Body of pancreas (tissue), 4 donors: ENCODE measurements around the gene DHRS7C. TPM values are rescaled to one million over a fixed set of nuclear protein-coding genes. Genes with fewer than 3 reads are reported as not detected.

ENCODE experiments used
- ATAC-seq: fragments of 150-250 bp; one replicate; pipeline ENCODE4 v1.9.1; 2016
- DNase-seq, 4 donors: peaks; one replicate each; pipeline ENCODE4 v3.0.0-alpha.2; 2019
- H3K27ac ChIP-seq, 4 donors: fragments of 200-600 bp; sonication (generic); 1 replicate in 3 of 4; 2 replicates in 1 of 4; pipeline versions ENCODE4 v1.5.1 to v1.6.1; 2016 to 2019; ENCODE audit warnings: mild to moderate bottlenecking in 1 of 4, mixed read lengths in 1 of 4, moderate library complexity in 1 of 4
- H3K27me3 ChIP-seq, 2 donors: fragments of 200-600 bp; sonication (generic); one replicate each; pipeline ENCODE4 v1.6.0; 2016; ENCODE audit warnings: mild to moderate bottlenecking in 1 of 2
- H3K36me3 ChIP-seq, 2 donors: fragments of 200-600 bp; sonication (generic); replicated peaks in 1 of 2; 2 replicates each; pipeline ENCODE4 v1.5.1; 2016; ENCODE audit warnings: low read depth in 2 of 2; ENCODE audit not compliant: insufficient read depth in 1 of 2
- H3K4me1 ChIP-seq: fragments of 200-600 bp; sonication (generic); one replicate; pipeline ENCODE4 v1.6.0; 2016
- H3K4me3 ChIP-seq, 2 donors: fragments of 200-600 bp; sonication (generic); 1 replicate in 1 of 2; 2 replicates in 1 of 2; pipeline ENCODE4 v1.5.1; 2016 to 2019
- H3K9me3 ChIP-seq, 3 donors: fragments of 200-600 bp; sonication (generic); 1 replicate in 2 of 3; 2 replicates in 1 of 3; pipeline ENCODE4 v1.5.1; 2016
- CTCF ChIP-seq, 7 experiments: fragments of 450-650 bp in 4 of 7; fragments of 200-600 bp in 3 of 7; sonication (generic) in 3 of 7; IDR thresholded peaks; one replicate each; pipeline ENCODE4 v1.5.1; 2016 to 2019; ENCODE audit warnings: antibody characterized with exemption in 7 of 7
- POLR2A ChIP-seq, 3 donors: fragments of 450-650 bp; IDR thresholded peaks; one replicate each; pipeline ENCODE4 v1.6.1; 2016; ENCODE audit warnings: antibody characterized with exemption in 3 of 3, mild to moderate bottlenecking in 2 of 3
- WGBS, 2 donors: methylation state at CpG; one replicate each; pipeline ENCODE4 v1.1.5; 2017; 5-methylcytosine and 5-hydroxymethylcytosine counted together
- intact Hi-C: fragments of 100-400 bp; cut with DNase I; formaldehyde crosslinking; loops from one replicate; pipeline ENCODE4 v1.15.1; 2023
- total RNA-seq, 2 donors: library from RNA; depleted of rRNA; stranded (reverse); fragments of >200 nt; gene quantifications; one replicate each; pipeline ENCODE4 v1.1.0, GENCODE V29; 2016

DHRS7C gene
- total RNA-seq, 2 donors from 2014 or later, result not detected

GRCh38 chr17:9802697-9803096 lies 11.3 kb upstream of the DHRS7C start:
- H3K36me3 ChIP-seq, result no peaks in the 10 kb centered on the region
- WGBS, 2 donors, result 37 to 43% methylated on average over 4 of the region's 4 CpGs

GRCh38 chr17:9802294-9802693 lies 10.9 kb upstream of the DHRS7C start:
- Histone ChIP-seq H3K27me3 (no peaks in the 10 kb centered on the region), H3K9me3 (no peaks in the 10 kb centered on the region), H3K4me3 (no peak overlapping the region), H3K36me3 (no peaks in the 10 kb centered on the region), H3K27ac (no peak overlapping the region), H3K4me1 (peaks cover 4% of the 10 kb centered on the region)
- ATAC-seq (no peak), DNase-seq (no peak)
- TF ChIP-seq POLR2A (IDR thresholded peaks at IDR 0.05), result no peak
- TF ChIP-seq CTCF (IDR thresholded peaks at IDR 0.05), result no peak
- intact Hi-C loops, result no loop called here
- WGBS, 2 donors, result 74 to 92% methylated on average over 2 to 13 of the region's 13 CpGs

More at GRCh38 chr17:9802697-9803096, 11.3 kb upstream of the DHRS7C start:
- TF ChIP-seq POLR2A (IDR thresholded peaks at IDR 0.05), result no peak
- no peak for TF ChIP-seq CTCF (IDR thresholded peaks at IDR 0.05)
- Histone ChIP-seq H3K4me3 (no peak overlapping the region), H3K27me3 (no peaks in the 10 kb centered on the region), H3K27ac (no peak overlapping the region), H3K4me1 (peaks cover 4% of the 10 kb centered on the region), H3K9me3 (no peaks in the 10 kb centered on the region)
- intact Hi-C loops, result no loop called here
- ATAC-seq, result no peak
- no peak for DNase-seq

- Histone ChIP-seq H3K27ac (no peak overlapping the region), H3K4me3 (no peak overlapping the region), H3K9me3 (no peaks in the 10 kb centered on the region), H3K27me3 (no peaks in the 10 kb centered on the region), H3K36me3 (no peaks in the 10 kb centered on the region), H3K4me1 (peaks cover 4% of the 10 kb centered on the region)
- intact Hi-C loops, result no loop called here
- DNase-seq, result no peak
- no peak for ATAC-seq
- TF ChIP-seq POLR2A (IDR thresholded peaks at IDR 0.05) (no peak), CTCF (IDR thresholded peaks at IDR 0.05) (no peak)
- WGBS, 2 donors, result 36 to 39% methylated on average over 2 of the region's 2 CpGs
Observed at GRCh38 chr17:9801505-9801904, 10.1 kb upstream of the DHRS7C start.

GRCh38 chr17:9798724-9799123 lies 7.3 kb upstream of the DHRS7C start:
- H3K27me3 ChIP-seq, result no peaks in the 10 kb centered on the region
- H3K9me3 ChIP-seq, result no peaks in the 10 kb centered on the region
- peaks cover 4% of the 10 kb centered on the region for H3K4me1 ChIP-seq
- H3K27ac ChIP-seq, result no peak overlapping the region
- DNase-seq (no peak), ATAC-seq (no peak)
- 61 to 63% methylated on average over 7 of the region's 7 CpGs for WGBS, 2 donors
- H3K4me3 ChIP-seq, result no peak overlapping the region
- intact Hi-C loops, result no loop called here
- no peak for TF ChIP-seq CTCF (IDR thresholded peaks at IDR 0.05)
- TF ChIP-seq POLR2A (IDR thresholded peaks at IDR 0.05), result no peak
- H3K36me3 ChIP-seq, result no peaks in the 10 kb centered on the region

GRCh38 chr17:9798008-9798407 lies 6.6 kb upstream of the DHRS7C start:
- Histone ChIP-seq H3K27me3 (no peaks in the 10 kb centered on the region), H3K36me3 (no peaks in the 10 kb centered on the region), H3K27ac (no peak overlapping the region), H3K9me3 (no peaks in the 10 kb centered on the region), H3K4me1 (peaks cover 4% of the 10 kb centered on the region), H3K4me3 (no peak overlapping the region)
- intact Hi-C loops, result no loop called here
- DNase-seq (no peak), ATAC-seq (no peak)
- TF ChIP-seq CTCF (IDR thresholded peaks at IDR 0.05) (no peak), POLR2A (IDR thresholded peaks at IDR 0.05) (no peak)
- 69 to 70% methylated on average over 3 of the region's 3 CpGs for WGBS, 2 donors
